WERI-Rb-1 (cell line): Measurements from ENCODE around the gene SGSM2.

Source experiments
- DNase-seq: peaks from one replicate; pipeline ENCODE4 v3.0.0-alpha.2; 2020
- H3K27ac ChIP-seq: fragments of 250-450 bp; sonication (Bioruptor Pico); 2 replicates; pipeline ENCODE4 v1.5.1; 2020; ENCODE audit warnings: mild to moderate bottlenecking, moderate library complexity
- H3K27me3 ChIP-seq: fragments of 250-450 bp; sonication (Bioruptor Pico); 2 replicates; pipeline ENCODE4 v1.5.1; 2021; ENCODE audit warnings: mild to moderate bottlenecking, low read depth, moderate library complexity; ENCODE audit not compliant: insufficient read depth, severe bottlenecking
- H3K36me3 ChIP-seq: fragments of 250-450 bp; sonication (Bioruptor Pico); 2 replicates; pipeline ENCODE4 v1.5.1; 2020; ENCODE audit warnings: mild to moderate bottlenecking, moderate library complexity
- H3K4me3 ChIP-seq: 2 replicates; pipeline ENCODE4 v1.5.1; 2011; ENCODE audit warnings: low read depth, mild to moderate bottlenecking, control low read depth, low read length
- H3K9me3 ChIP-seq: fragments of 250-450 bp; sonication (Bioruptor Pico); 2 replicates; pipeline ENCODE4 v1.5.1; 2021; ENCODE audit warnings: mild to moderate bottlenecking, moderate library complexity; ENCODE audit not compliant: severe bottlenecking
- TF ChIP-seq, protein P1 (sequence below): IDR thresholded peaks from 2 replicates; pipeline ENCODE4 v1.5.1; 2011; ENCODE audit warnings: low read depth, mild to moderate bottlenecking, control low read depth, inconsistent platforms, low read length

The SGSM2 gene

DNA sequence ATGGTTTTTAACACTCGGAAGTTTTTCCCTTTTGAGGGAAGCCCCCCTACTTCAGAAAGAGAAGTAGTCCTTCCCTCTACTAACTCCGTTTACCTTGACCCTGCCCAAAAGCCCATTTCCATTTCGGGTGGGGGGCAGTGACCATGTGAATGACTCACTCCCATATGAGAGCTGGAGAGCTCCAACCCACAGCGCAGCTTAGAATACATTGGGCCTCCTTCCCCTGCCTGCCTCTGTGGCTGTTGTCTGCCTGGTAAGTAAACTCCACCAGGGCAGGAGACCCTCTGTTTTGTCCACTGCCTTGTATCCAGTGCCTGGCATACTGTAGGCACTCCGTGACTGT lies 985 bp downstream of the SGSM2 start:
- peak overlapping the region; percentile 78 for H3K27ac ChIP-seq
- peak overlapping the region; percentile 76 for H3K4me3 ChIP-seq
- peaks cover 39% of the 10 kb centered on the region for H3K36me3 ChIP-seq
- H3K9me3 ChIP-seq: no peaks in the 10 kb centered on the region
- DNase-seq: no peak
- H3K27me3 ChIP-seq: no peaks in the 10 kb centered on the region
- TF ChIP-seq, protein P1, sequence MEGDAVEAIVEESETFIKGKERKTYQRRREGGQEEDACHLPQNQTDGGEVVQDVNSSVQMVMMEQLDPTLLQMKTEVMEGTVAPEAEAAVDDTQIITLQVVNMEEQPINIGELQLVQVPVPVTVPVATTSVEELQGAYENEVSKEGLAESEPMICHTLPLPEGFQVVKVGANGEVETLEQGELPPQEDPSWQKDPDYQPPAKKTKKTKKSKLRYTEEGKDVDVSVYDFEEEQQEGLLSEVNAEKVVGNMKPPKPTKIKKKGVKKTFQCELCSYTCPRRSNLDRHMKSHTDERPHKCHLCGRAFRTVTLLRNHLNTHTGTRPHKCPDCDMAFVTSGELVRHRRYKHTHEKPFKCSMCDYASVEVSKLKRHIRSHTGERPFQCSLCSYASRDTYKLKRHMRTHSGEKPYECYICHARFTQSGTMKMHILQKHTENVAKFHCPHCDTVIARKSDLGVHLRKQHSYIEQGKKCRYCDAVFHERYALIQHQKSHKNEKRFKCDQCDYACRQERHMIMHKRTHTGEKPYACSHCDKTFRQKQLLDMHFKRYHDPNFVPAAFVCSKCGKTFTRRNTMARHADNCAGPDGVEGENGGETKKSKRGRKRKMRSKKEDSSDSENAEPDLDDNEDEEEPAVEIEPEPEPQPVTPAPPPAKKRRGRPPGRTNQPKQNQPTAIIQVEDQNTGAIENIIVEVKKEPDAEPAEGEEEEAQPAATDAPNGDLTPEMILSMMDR: no peak

DNA sequence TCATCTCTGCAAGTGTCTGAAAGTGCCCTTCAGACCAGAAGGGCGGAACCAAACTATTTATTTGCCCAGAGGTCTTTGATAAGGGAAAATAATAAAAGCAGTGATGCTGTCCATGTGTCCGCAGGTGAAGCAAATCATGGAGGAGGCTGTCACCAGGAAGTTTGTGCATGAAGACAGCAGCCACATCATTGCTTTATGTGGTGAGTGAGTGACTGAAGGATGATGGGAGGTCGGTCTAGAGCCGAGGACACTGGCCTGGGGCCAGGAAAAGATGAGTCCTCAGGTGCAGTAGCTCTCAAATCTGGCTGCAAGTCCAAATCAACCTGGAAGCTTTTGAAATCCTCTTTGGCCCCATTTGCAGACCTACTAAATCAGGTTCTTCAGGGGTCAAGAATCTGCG lies 6.1 kb downstream of the SGSM2 start:
- TF ChIP-seq, protein P1: no peak
- no peaks in the 10 kb centered on the region for H3K27me3 ChIP-seq
- no peak overlapping the region for H3K4me3 ChIP-seq
- H3K27ac ChIP-seq: no peak overlapping the region
- H3K9me3 ChIP-seq: no peaks in the 10 kb centered on the region
- peaks cover 18% of the 10 kb centered on the region for H3K36me3 ChIP-seq
- DNase-seq: no peak

DNA sequence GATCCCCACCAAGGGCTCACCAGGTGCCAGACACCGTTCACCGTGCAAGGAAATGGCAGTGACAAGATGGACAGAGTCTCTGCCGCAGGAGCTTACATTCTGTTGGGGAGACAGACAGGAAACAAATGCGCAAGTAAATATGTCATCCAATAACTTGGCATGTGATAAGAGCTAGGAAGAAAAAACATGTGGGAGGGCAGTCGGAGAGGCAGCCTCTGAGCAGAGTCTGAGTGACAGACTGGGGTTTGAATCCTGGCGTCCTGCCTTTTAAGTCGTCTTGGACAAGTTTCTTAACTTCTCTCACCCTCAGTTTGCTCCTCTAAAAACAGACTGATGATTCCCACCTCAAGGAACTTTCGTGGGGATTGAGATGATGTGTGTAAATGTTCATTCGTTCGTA lies 7.2 kb downstream of the SGSM2 start:
- TF ChIP-seq, protein P1: no peak
- Histone ChIP-seq H3K27me3 (no peaks in the 10 kb centered on the region), H3K27ac (no peak overlapping the region), H3K36me3 (peaks cover 14% of the 10 kb centered on the region), H3K9me3 (no peaks in the 10 kb centered on the region), H3K4me3 (no peak overlapping the region)
- DNase-seq: no peak

DNA sequence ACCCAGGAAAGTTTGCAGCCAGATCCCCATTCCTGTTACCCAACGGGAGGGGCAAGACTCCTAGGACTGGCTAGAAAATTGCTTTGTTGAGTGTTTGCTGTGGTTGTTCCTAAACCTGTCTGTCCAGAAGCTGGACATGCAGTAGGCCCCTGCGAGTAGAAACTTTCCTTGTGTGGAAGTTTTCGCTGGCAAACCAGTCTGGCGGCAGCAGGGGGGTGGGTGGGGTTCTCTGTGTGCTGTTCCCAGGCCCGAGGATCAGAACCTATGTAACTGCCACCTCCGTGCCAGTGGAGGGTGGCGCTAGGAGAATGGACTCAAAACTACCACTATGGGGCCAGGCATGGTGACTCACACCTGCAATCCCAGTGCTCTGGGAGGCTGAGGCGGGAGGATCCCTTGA lies 9.2 kb downstream of the SGSM2 start:
- Histone ChIP-seq H3K27ac (no peak overlapping the region), H3K27me3 (no peaks in the 10 kb centered on the region), H3K36me3 (peaks cover 12% of the 10 kb centered on the region), H3K4me3 (no peak overlapping the region), H3K9me3 (no peaks in the 10 kb centered on the region)
- no peak for DNase-seq
- TF ChIP-seq, protein P1: no peak

DNA sequence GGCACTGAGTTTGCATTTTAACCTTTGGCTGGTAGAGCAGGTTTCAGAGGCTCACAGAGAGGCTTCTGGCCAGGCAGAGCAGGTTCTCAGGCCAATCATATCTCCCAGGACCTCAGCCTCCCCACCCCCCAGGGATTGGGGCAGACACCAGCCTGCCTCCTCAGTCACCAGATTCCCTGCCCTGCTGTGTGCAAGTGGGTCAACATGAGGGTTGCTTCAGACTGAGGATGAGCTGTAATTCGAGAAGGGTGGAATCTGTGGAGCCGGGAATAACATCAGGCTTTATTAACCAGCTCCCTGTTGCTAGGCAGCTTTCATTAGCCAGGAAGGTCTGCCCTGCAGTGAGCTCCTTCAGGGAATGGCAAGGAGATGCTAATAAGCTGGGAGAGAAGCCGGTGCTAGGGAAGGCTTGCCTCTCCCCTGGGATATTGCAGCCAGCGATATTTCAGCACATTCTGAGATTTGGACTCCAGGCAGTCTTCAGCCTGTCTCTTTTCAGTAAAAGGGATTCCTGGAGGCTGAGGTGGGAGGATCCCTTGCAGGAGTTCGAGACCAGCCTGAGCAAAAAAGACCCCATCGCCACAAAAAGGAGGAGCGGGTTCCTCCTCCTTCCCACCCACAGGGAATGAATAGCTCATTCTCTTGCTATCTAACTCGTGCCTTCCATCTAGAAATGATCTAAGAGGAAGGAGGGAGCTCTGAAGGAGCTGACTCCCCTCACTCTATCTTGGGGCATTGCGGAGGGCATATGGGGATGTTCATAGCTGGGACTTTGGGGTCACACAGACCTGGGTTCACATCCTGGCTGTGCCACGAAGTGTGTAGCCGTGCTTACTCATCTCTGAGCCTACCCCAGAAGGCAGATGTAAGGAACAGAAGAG lies 10.7 kb downstream of the SGSM2 start:
- Histone ChIP-seq H3K27ac (peak overlapping the region; percentile 77), H3K36me3 (peaks cover 7% of the 10 kb centered on the region), H3K27me3 (no peaks in the 10 kb centered on the region), H3K9me3 (no peaks in the 10 kb centered on the region), H3K4me3 (no peak overlapping the region; the same call in 1 of the 2 replicates)
- peak; percentile 94 for DNase-seq
- TF ChIP-seq, protein P1: no peak

DNA sequence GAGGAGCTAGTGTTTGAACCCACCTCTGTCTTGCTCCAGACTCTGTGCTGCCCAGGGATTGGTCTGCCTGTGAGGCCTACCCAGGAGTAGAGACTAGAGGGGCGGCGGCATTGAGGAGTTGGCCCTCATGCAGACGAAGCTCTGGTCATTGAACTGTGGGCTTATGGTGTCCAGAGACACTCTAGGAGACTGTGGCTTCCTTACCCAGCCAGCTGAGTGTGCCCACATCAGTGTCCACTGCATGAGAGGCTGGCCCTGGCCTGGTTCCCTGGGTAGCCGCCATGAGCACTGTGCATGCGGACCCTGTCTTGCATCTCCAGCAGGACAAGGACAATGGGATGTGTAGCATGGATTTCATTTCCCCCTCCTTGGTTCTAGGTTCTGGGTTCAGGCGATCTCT lies 14.0 kb downstream of the SGSM2 start:
- TF ChIP-seq, protein P1: no peak
- Histone ChIP-seq H3K36me3 (no peaks in the 10 kb centered on the region), H3K9me3 (no peaks in the 10 kb centered on the region), H3K27me3 (no peaks in the 10 kb centered on the region), H3K4me3 (no peak overlapping the region), H3K27ac (no peak overlapping the region)
- DNase-seq: no peak
